HEK293 (cell line): ENCODE data around the gene CD68.

Source experiments
- BCL11B ChIP-seq: fragments of 450-650 bp; formaldehyde crosslinking; IDR thresholded peaks from 2 replicates; pipeline ENCODE4 v1.5.1; 2016; ENCODE audit warnings: low read depth, missing biosample characterization, missing genetic modification characterization
- BCL6B ChIP-seq: fragments of 450-650 bp; formaldehyde crosslinking; IDR thresholded peaks from 2 replicates; pipeline ENCODE4 v1.5.1; 2017; ENCODE audit warnings: missing biosample characterization, missing genetic modification characterization
- EGR2 ChIP-seq: fragments of 450-650 bp; formaldehyde crosslinking; IDR thresholded peaks from 2 replicates; pipeline ENCODE4 v1.5.1; 2016; ENCODE audit warnings: low read depth, missing biosample characterization, missing genetic modification characterization
- GLIS1 ChIP-seq: fragments of 450-650 bp; formaldehyde crosslinking; IDR thresholded peaks from 2 replicates; pipeline ENCODE4 v1.5.1; 2016; ENCODE audit warnings: missing biosample characterization, missing genetic modification characterization
- GLIS2 ChIP-seq: fragments of 450-650 bp; formaldehyde crosslinking; IDR thresholded peaks from 2 replicates; pipeline ENCODE4 v1.5.1; 2016; ENCODE audit warnings: missing biosample characterization, missing genetic modification characterization
- KLF8 ChIP-seq: fragments of 450-650 bp; formaldehyde crosslinking; IDR thresholded peaks from 2 replicates; pipeline ENCODE4 v1.5.1; 2016; ENCODE audit warnings: missing biosample characterization, missing genetic modification characterization
- OVOL3 ChIP-seq: fragments of 450-650 bp; formaldehyde crosslinking; IDR thresholded peaks from 2 replicates; pipeline ENCODE4 v1.5.1; 2016; ENCODE audit warnings: missing biosample characterization, missing genetic modification characterization
- TSHZ1 ChIP-seq: fragments of 450-650 bp; formaldehyde crosslinking; IDR thresholded peaks from 2 replicates; pipeline ENCODE4 v1.5.1; 2016; ENCODE audit warnings: missing biosample characterization, missing genetic modification characterization, borderline replicate concordance
- ZBTB10 ChIP-seq: fragments of 450-650 bp; formaldehyde crosslinking; IDR thresholded peaks from 2 replicates; pipeline ENCODE4 v1.5.1; 2016; ENCODE audit warnings: missing biosample characterization, missing genetic modification characterization
- ZBTB20 ChIP-seq: fragments of 450-650 bp; formaldehyde crosslinking; IDR thresholded peaks from 2 replicates; pipeline ENCODE4 v1.5.1; 2016; ENCODE audit warnings: missing biosample characterization, missing genetic modification characterization
- ZBTB48 ChIP-seq: fragments of 450-650 bp; formaldehyde crosslinking; IDR thresholded peaks from 2 replicates; pipeline ENCODE4 v1.5.1; 2016; ENCODE audit warnings: missing biosample characterization, missing genetic modification characterization
- ZNF169 ChIP-seq: fragments of 450-650 bp; formaldehyde crosslinking; IDR thresholded peaks from 2 replicates; pipeline ENCODE4 v1.5.1; 2016; ENCODE audit warnings: missing biosample characterization, missing genetic modification characterization
- ZNF174 ChIP-seq: fragments of 450-650 bp; formaldehyde crosslinking; IDR thresholded peaks from 2 replicates; pipeline ENCODE4 v1.5.0; 2017; ENCODE audit warnings: missing biosample characterization, mild to moderate bottlenecking, missing genetic modification characterization
- ZNF184 ChIP-seq: fragments of 450-650 bp; IDR thresholded peaks from 2 replicates; pipeline ENCODE4 v1.5.1; 2018; ENCODE audit warnings: missing biosample characterization, mild to moderate bottlenecking, missing genetic modification characterization
- ZNF24 ChIP-seq: fragments of 450-650 bp; formaldehyde crosslinking; IDR thresholded peaks from 2 replicates; pipeline ENCODE4 v1.5.1; 2016; ENCODE audit warnings: missing biosample characterization, missing genetic modification characterization
- ZNF266 ChIP-seq: fragments of 450-650 bp; formaldehyde crosslinking; IDR thresholded peaks from 2 replicates; pipeline ENCODE4 v1.5.1; 2016; ENCODE audit warnings: missing biosample characterization, missing genetic modification characterization, low read depth
- ZNF335 ChIP-seq: fragments of 450-650 bp; formaldehyde crosslinking; conservative IDR thresholded peaks from 2 replicates; pipeline ENCODE4 v1.5.1; 2016; ENCODE audit warnings: missing biosample characterization, missing genetic modification characterization
- ZNF37A ChIP-seq: fragments of 450-650 bp; IDR thresholded peaks from 2 replicates; pipeline ENCODE4 v1.5.1; 2018; ENCODE audit warnings: missing biosample characterization, missing genetic modification characterization
- ZNF394 ChIP-seq: fragments of 450-650 bp; formaldehyde crosslinking; IDR thresholded peaks from 2 replicates; pipeline ENCODE4 v1.5.1; 2016; ENCODE audit warnings: missing biosample characterization, missing genetic modification characterization, mild to moderate bottlenecking, moderate library complexity, borderline replicate concordance
- ZNF416 ChIP-seq: fragments of 450-650 bp; formaldehyde crosslinking; IDR thresholded peaks from 2 replicates; pipeline ENCODE4 v1.5.1; 2016; ENCODE audit warnings: missing biosample characterization, missing genetic modification characterization
- ZNF530 ChIP-seq: fragments of 450-650 bp; formaldehyde crosslinking; IDR thresholded peaks from 2 replicates; pipeline ENCODE4 v1.5.1; 2016; ENCODE audit warnings: low read depth, missing biosample characterization, missing genetic modification characterization
- ZNF549 ChIP-seq: fragments of 450-650 bp; IDR thresholded peaks from 2 replicates; pipeline ENCODE4 v1.5.1; 2018; ENCODE audit warnings: missing biosample characterization, missing genetic modification characterization, mild to moderate bottlenecking, inconsistent platforms, moderate library complexity
- ZNF560 ChIP-seq: fragments of 450-650 bp; formaldehyde crosslinking; IDR thresholded peaks from 2 replicates; pipeline ENCODE4 v1.5.1; 2017; ENCODE audit warnings: missing biosample characterization, missing genetic modification characterization, borderline replicate concordance
- ZNF571 ChIP-seq: fragments of 450-650 bp; formaldehyde crosslinking; IDR thresholded peaks from 2 replicates; pipeline ENCODE4 v1.5.0; 2017; ENCODE audit warnings: missing biosample characterization, missing genetic modification characterization
- ZNF596 ChIP-seq: fragments of 450-650 bp; IDR thresholded peaks from 2 replicates; pipeline ENCODE4 v1.5.0; 2018; ENCODE audit warnings: missing biosample characterization, mild to moderate bottlenecking, missing genetic modification characterization, moderate library complexity
- ZNF621 ChIP-seq: fragments of 450-650 bp; formaldehyde crosslinking; IDR thresholded peaks from 2 replicates; pipeline ENCODE4 v1.5.1; 2017; ENCODE audit warnings: missing biosample characterization, missing genetic modification characterization
- ZNF629 ChIP-seq: fragments of 450-650 bp; formaldehyde crosslinking; IDR thresholded peaks from 2 replicates; pipeline ENCODE4 v1.5.1; 2017; ENCODE audit warnings: missing biosample characterization, missing genetic modification characterization
- ZNF654 ChIP-seq: fragments of 450-650 bp; formaldehyde crosslinking; IDR thresholded peaks from 2 replicates; pipeline ENCODE4 v1.5.1; 2016; ENCODE audit warnings: low read depth, missing biosample characterization, missing genetic modification characterization
- ZNF837 ChIP-seq: fragments of 450-650 bp; formaldehyde crosslinking; IDR thresholded peaks from 2 replicates; pipeline ENCODE4 v1.5.1; 2016; ENCODE audit warnings: missing biosample characterization, missing genetic modification characterization
- ZSCAN4 ChIP-seq: fragments of 450-650 bp; formaldehyde crosslinking; IDR thresholded peaks from 2 replicates; pipeline ENCODE4 v1.5.1; 2017; ENCODE audit warnings: missing biosample characterization, missing genetic modification characterization
- ZSCAN5A ChIP-seq: fragments of 450-650 bp; formaldehyde crosslinking; IDR thresholded peaks from 2 replicates; pipeline ENCODE4 v1.5.1; 2016; ENCODE audit warnings: missing biosample characterization, missing genetic modification characterization
- ZXDB ChIP-seq: fragments of 450-650 bp; formaldehyde crosslinking; IDR thresholded peaks from 2 replicates; pipeline ENCODE4 v1.5.1; 2016; ENCODE audit warnings: missing biosample characterization, missing genetic modification characterization

Gene CD68

GRCh38 chr17:7561028-7561575 lies 18.3 kb upstream of the CD68 start (continued):
- TF ChIP-seq ZSCAN5A (tag by site-specific recombination) (no peak), ZNF530 (tag by site-specific recombination) (no peak), ZNF549 (tag by site-specific recombination) (no peak), ZSCAN4 (tag by site-specific recombination) (no peak), ZNF169 (no peak), ZNF37A (no peak), ZNF837 (tag by site-specific recombination) (no peak), ZNF174 (no peak), GLIS2 (tag by site-specific recombination) (peak; percentile 54; the same call in 1 of the 2 replicates), ZNF24 (tag by site-specific recombination) (0 out of 2 replicates have a peak, but pooled peaks have one; percentile 46), ZNF621 (no peak), ZNF184 (tag by site-specific recombination) (no peak), ZNF394 (no peak; the same call in 1 of the 2 replicates), ZXDB (tag by site-specific recombination) (no peak), TSHZ1 (tag by site-specific recombination) (no peak), ZNF596 (no peak), BCL6B (tag by site-specific recombination) (no peak), ZBTB48 (no peak; the same call in 1 of the 2 replicates), ZNF560 (no peak), ZNF335 (tag by site-specific recombination) (peak; percentile 48), ZBTB10 (tag by site-specific recombination) (peak; percentile 60; the same call in 1 of the 2 replicates), KLF8 (peak; percentile 81), EGR2 (tag by site-specific recombination) (no peak), ZNF654 (peak; percentile 93), ZNF416 (tag by site-specific recombination) (no peak), ZNF266 (tag by site-specific recombination) (no peak), OVOL3 (tag by site-specific recombination) (no peak), GLIS1 (tag by site-specific recombination) (peak; percentile 39), ZBTB20 (tag by site-specific recombination) (no peak; the same call in 1 of the 2 replicates), ZNF629 (tag by site-specific recombination) (peak; percentile 55; the same call in 1 of the 2 replicates), BCL11B (peak; percentile 45), ZNF571 (tag by site-specific recombination) (no peak)
